Endothelial cell of umbilical vein (primary cell): ENCODE results near the gene PDSS2. TPM values are rescaled to one million over a fixed set of nuclear protein-coding genes. Genes with fewer than 3 reads are reported as not detected.

Source experiments
- BruUV-seq: library from RNA; stranded (reverse); fragments of 400-500 nt; replicated peaks from 2 replicates; lab custom pipeline; 2021; lab: Mats Ljungman, UMichigan
- CTCF ChIA-PET: fragments of 300-600, 350-600 bp; sonication (Branson Sonifier 250); formaldehyde crosslinking; loops from one replicate; lab custom pipeline; 2021; ENCODE audit warnings: antibody characterized with exemption, inconsistent platforms; lab: Charles Lee
- POLR2A ChIA-PET: fragments of 300-600, 350-600 bp; sonication (Branson Sonifier 250); formaldehyde crosslinking; loops from one replicate; lab custom pipeline; 2021; ENCODE audit warnings: antibody characterized with exemption, inconsistent platforms; lab: Charles Lee
- DNase-seq: peaks from one replicate; pipeline ENCODE4 v3.0.0-alpha.2; 2011; ENCODE audit warnings: low read depth, low spot score
- FAIRE-seq: peaks from 2 replicates; lab custom pipeline; 2011; peaks lifted over from hg19 to GRCh38; lab: Jason Lieb, UNC
- H2AFZ ChIP-seq: 2 replicates; pipeline ENCODE4 v1.6.0; 2012; ENCODE audit warnings: low read depth, low read length, control low read depth, inconsistent platforms
- H3K27ac ChIP-seq: 2 replicates; pipeline ENCODE4 v1.5.1; 2011; ENCODE audit warnings: low read depth, mild to moderate bottlenecking, control low read depth, low read length, moderate library complexity; ENCODE audit not compliant: insufficient read depth
- H3K27me3 ChIP-seq, 2 experiments: 2 replicates each; pipeline versions ENCODE4 v1.6.0 to v1.6.1; 2011; ENCODE audit warnings: low read length in 2 of 2, mixed read lengths in 1 of 2; ENCODE audit not compliant: control insufficient read depth in 2 of 2, insufficient read depth in 2 of 2
- H3K36me3 ChIP-seq, 2 experiments: 2 replicates in 1 of 2; 3 replicates in 1 of 2; pipeline ENCODE4 v1.5.1; 2011; ENCODE audit warnings: low read length in 2 of 2, mild to moderate bottlenecking in 1 of 2, moderate library complexity in 1 of 2; ENCODE audit not compliant: control insufficient read depth in 2 of 2, insufficient read depth in 2 of 2; ENCODE audit errors: extremely low read depth in 1 of 2
- H3K4me1 ChIP-seq: 3 replicates; pipeline ENCODE4 v1.5.1; 2011; ENCODE audit warnings: mild to moderate bottlenecking, low read length; ENCODE audit not compliant: control insufficient read depth, insufficient read depth; ENCODE audit errors: extremely low read depth
- H3K4me2 ChIP-seq: 2 replicates; pipeline ENCODE4 v1.6.1; 2011; ENCODE audit warnings: low read length, control low read depth, mixed read lengths; ENCODE audit not compliant: insufficient read depth
- H3K4me3 ChIP-seq, 3 experiments: fragments of 200-600 bp in 1 of 3; sonication (generic), shearing (Covaris generic) in 1 of 3; replicated peaks in 1 of 3; 2 replicates each; pipeline ENCODE4 v1.5.1; 2011 to 2016; ENCODE audit warnings: control low read depth in 3 of 3, low read length in 3 of 3, mild to moderate bottlenecking in 2 of 3, inconsistent platforms in 1 of 3, low read depth in 1 of 3, moderate library complexity in 1 of 3; ENCODE audit not compliant: insufficient read depth in 1 of 3
- H3K79me2 ChIP-seq: 2 replicates; pipeline ENCODE4 v1.6.0; 2012; ENCODE audit warnings: low read length, inconsistent platforms; ENCODE audit not compliant: control insufficient read depth, insufficient read depth
- H3K9ac ChIP-seq: replicated peaks from 2 replicates; pipeline ENCODE3; 2011; ENCODE audit warnings: low read length, control low read depth; ENCODE audit not compliant: insufficient read depth; ENCODE audit errors: extremely low read depth
- H3K9me1 ChIP-seq: replicated peaks from 3 replicates; pipeline ENCODE4 v1.6.0; 2011; ENCODE audit warnings: mild to moderate bottlenecking, low read length; ENCODE audit not compliant: control insufficient read depth, insufficient read depth; ENCODE audit errors: extremely low read depth
- H3K9me3 ChIP-seq: replicated peaks from 2 replicates; pipeline ENCODE4 v1.5.1; 2012; ENCODE audit warnings: low read length, inconsistent platforms; ENCODE audit not compliant: control insufficient read depth, insufficient read depth
- H4K20me1 ChIP-seq: replicated peaks from 2 replicates; pipeline ENCODE3; 2011; ENCODE audit warnings: mild to moderate bottlenecking, low read length; ENCODE audit not compliant: control insufficient read depth, insufficient read depth; ENCODE audit errors: extremely low read depth
- EZH2 ChIP-seq: IDR thresholded peaks from 2 replicates; pipeline ENCODE4 v1.6.1; 2012; ENCODE audit warnings: borderline replicate concordance, low read depth, mild to moderate bottlenecking, moderate library complexity, low read length, inconsistent platforms; ENCODE audit not compliant: severe bottlenecking
- FOS ChIP-seq: IDR thresholded peaks from 2 replicates; pipeline ENCODE4 v1.6.1; 2011; ENCODE audit warnings: mild to moderate bottlenecking, low read length, moderate library complexity, borderline replicate concordance; ENCODE audit not compliant: insufficient read depth
- GATA2 ChIP-seq: IDR thresholded peaks from 2 replicates; pipeline ENCODE4 v1.7.0; 2011; ENCODE audit warnings: low read depth, mild to moderate bottlenecking, moderate library complexity, mixed read lengths, low read length; ENCODE audit not compliant: insufficient read length, insufficient read depth
- JUN ChIP-seq: IDR thresholded peaks from 2 replicates; pipeline ENCODE4 v1.6.1; 2011; ENCODE audit warnings: borderline replicate concordance, low read depth; ENCODE audit not compliant: insufficient read length, insufficient read depth
- MYC ChIP-seq: IDR thresholded peaks from one replicate; pipeline ENCODE4 v1.6.1; 2011; ENCODE audit warnings: mild to moderate bottlenecking, low read depth, low read length
- POLR2A ChIP-seq: IDR thresholded peaks from 2 replicates; pipeline ENCODE4 v1.6.1; 2012; ENCODE audit warnings: low read depth, mild to moderate bottlenecking, control low read depth, low read length
- POLR2AphosphoS5 ChIP-seq: IDR thresholded peaks from 2 replicates; pipeline ENCODE4 v1.6.1; 2012; ENCODE audit warnings: low read depth, mild to moderate bottlenecking, control low read depth, low read length, moderate library complexity; ENCODE audit not compliant: insufficient read depth
- dilution Hi-C: fragments of 300-500 bp; cut with MboI; formaldehyde crosslinking; loops from one replicate; pipeline ENCODE4 v1.15.0; 2019; ENCODE audit warnings: low sequenced_read_pairs; ENCODE audit not compliant: extremely low pct_ligation_motif_present
- intact Hi-C: fragments of 100-400 bp; cut with micrococcal nuclease; formaldehyde crosslinking; loops from one replicate; pipeline ENCODE4 v1.10.0; 2022
- polyA plus RNA-seq, 4 experiments: library from polyadenylated mRNA; depleted of rRNA in 3 of 4; stranded (reverse) in 3 of 4; unstranded in 1 of 4; fragments of >200 nt; gene quantifications; 2 replicates each; pipeline versions ENCODE4 v1.2.1 to v1.2.3, GENCODE V29; 2011 to 2012; ENCODE audit warnings: missing spikeins in 1 of 4
- total RNA-seq: library from RNA; stranded (reverse); gene quantifications from 2 replicates; pipeline ENCODE4 v1.2.3, GENCODE V29; 2021
- TF ChIP-seq, protein P1 (sequence below): IDR thresholded peaks from 2 replicates; pipeline ENCODE4 v1.6.1; 2011; ENCODE audit not compliant: insufficient read depth, insufficient read length
- TF ChIP-seq, protein P2 (sequence below), 2 donors: IDR thresholded peaks; 1 replicate in 1 of 2; 2 replicates in 1 of 2; pipeline ENCODE4 v1.5.1; 2011; ENCODE audit warnings: low read length in 2 of 2, mild to moderate bottlenecking in 2 of 2, moderate library complexity in 2 of 2, control low read depth in 1 of 2, inconsistent platforms in 1 of 2, low read depth in 1 of 2; ENCODE audit not compliant: insufficient read depth in 1 of 2; ENCODE audit errors: extremely low read depth in 1 of 2

Gene PDSS2
- total and polyA plus RNA-seq, 2 donors (not counting 3 experiments of a cell fraction or from before 2014, with no cell fraction given) = 7.6 to 9.3 TPM

DNA sequence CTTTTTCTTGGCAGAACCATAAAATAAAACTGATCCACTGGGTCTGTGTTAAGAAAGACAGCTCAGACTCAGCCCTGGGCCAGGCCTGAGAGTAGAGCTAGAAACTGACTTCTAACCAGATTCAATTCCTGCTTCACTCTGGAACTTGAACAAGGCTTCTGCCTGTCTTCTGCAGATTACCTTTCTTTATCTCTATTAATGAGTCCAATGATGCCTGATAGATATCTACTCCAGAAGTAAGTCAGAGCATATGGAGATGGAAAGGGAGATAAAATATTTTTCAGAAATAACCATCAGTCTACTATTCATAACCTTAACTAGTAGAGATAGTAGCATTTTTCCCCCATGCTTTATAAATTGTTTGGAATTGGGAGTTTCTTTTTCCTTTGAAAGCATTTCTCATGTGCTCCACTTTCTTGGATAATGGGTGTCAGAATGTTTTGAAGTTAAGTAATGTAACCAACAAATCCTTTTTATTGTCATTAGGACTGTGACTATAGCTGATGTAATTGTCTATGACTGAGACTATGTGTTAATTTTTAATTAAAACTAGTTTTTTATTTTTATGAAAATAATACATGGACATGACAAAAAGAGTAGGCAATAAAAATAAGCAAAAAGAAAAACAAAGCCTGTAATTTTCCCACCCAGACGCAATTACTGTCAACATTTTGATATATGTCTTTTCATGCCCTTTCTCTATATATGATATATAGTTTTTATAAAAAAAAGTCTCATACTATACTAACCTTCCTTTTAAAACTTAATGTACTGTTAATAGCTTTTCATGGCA is 37.7 kb upstream of the PDSS2 start:
- Histone ChIP-seq H3K4me2 (no peak overlapping the region), H3K27ac (no peak overlapping the region), H3K79me2 (no peaks in the 10 kb centered on the region), H4K20me1 (no peaks in the 10 kb centered on the region), H3K9ac (no peak overlapping the region), H2AFZ (no peak overlapping the region), H3K9me1 (no peaks in the 10 kb centered on the region), H3K36me3 (no peaks in the 10 kb centered on the region), H3K4me1 (peaks cover 45% of the 10 kb centered on the region), H3K27me3 (no peaks in the 10 kb centered on the region), H3K9me3 (no peaks in the 10 kb centered on the region), H3K4me3 (no peak overlapping the region)
- intact Hi-C loops (loop anchor here (10.0 kb wide), 3 partner anchors 382 to 472 kb away; partner anchors contain the start of genes BEND3, MTRES1 and SEC63), dilution Hi-C loops (no loop called here)
- TF ChIP-seq, protein P1, sequence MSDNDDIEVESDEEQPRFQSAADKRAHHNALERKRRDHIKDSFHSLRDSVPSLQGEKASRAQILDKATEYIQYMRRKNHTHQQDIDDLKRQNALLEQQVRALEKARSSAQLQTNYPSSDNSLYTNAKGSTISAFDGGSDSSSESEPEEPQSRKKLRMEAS = no peak
- no peak for TF ChIP-seq POLR2AphosphoS5
- TF ChIP-seq GATA2 = no peak
- TF ChIP-seq, protein P2, sequence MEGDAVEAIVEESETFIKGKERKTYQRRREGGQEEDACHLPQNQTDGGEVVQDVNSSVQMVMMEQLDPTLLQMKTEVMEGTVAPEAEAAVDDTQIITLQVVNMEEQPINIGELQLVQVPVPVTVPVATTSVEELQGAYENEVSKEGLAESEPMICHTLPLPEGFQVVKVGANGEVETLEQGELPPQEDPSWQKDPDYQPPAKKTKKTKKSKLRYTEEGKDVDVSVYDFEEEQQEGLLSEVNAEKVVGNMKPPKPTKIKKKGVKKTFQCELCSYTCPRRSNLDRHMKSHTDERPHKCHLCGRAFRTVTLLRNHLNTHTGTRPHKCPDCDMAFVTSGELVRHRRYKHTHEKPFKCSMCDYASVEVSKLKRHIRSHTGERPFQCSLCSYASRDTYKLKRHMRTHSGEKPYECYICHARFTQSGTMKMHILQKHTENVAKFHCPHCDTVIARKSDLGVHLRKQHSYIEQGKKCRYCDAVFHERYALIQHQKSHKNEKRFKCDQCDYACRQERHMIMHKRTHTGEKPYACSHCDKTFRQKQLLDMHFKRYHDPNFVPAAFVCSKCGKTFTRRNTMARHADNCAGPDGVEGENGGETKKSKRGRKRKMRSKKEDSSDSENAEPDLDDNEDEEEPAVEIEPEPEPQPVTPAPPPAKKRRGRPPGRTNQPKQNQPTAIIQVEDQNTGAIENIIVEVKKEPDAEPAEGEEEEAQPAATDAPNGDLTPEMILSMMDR (IDR thresholded peaks at IDR 0.05; ENCODE audit: extremely low read depth in 1 of 2, insufficient read depth in 1 of 2, low read depth in 1 of 2, low read length in 2 of 2) = no peak
- TF ChIP-seq EZH2 = no peak
- no peak for TF ChIP-seq FOS
- TF ChIP-seq POLR2A = no peak
- no peak for TF ChIP-seq MYC
- no peak for TF ChIP-seq JUN
- FAIRE-seq = no peak
- no peak for DNase-seq
- ChIA-PET CTCF (no interaction called here), POLR2A (no interaction called here)
- no TSS peak for BruUV-seq
